NCI-H748 (cell line): ENCODE measurements around the gene NRGN.
"Not testable (repeated sequence)": the region's sequence is repeated elsewhere in the genome, so short reads cannot be mapped to it uniquely, and the experiment has no call there.

Source experiments
- DNase-seq: peaks from one replicate; lab custom pipeline; 2025; ENCODE audit not compliant: unreplicated experiment; lab: John Stamatoyannopoulos, UW

The NRGN gene

GRCh38 chr11:124756033-124756752 is 16.5 kb downstream of the NRGN start:
- no peak for DNase-seq

GRCh38 chr11:124756753-124757227 is 17.0 kb downstream of the NRGN start:
- DNase-seq: no peak

- DNase-seq: no peak
Measured at GRCh38 chr11:124757320-124757719, 17.6 kb downstream of the NRGN start.

GRCh38 chr11:124758355-124759265 is 18.9 kb downstream of the NRGN start:
- peak; percentile 87 for DNase-seq

- no peak for DNase-seq
Measured at GRCh38 chr11:124759266-124760204, 19.8 kb downstream of the NRGN start.

GRCh38 chr11:124760205-124760652 is 20.5 kb downstream of the NRGN start:
- DNase-seq: no peak

- DNase-seq: no peak
Measured at GRCh38 chr11:124760806-124761205, 21.1 kb downstream of the NRGN start.

GRCh38 chr11:124761301-124762104 is 21.8 kb downstream of the NRGN start:
- no peak for DNase-seq

- peak; percentile 57 for DNase-seq
Measured at GRCh38 chr11:124762105-124762623, 22.4 kb downstream of the NRGN start, which contains the start of gene ESAM. Gene ESAM (minus strand): TSS chr11:124762290. CDS start chr11:124762154, 136 bp downstream.

- peak; percentile 44 for DNase-seq
Measured at GRCh38 chr11:124762624-124763155, 22.9 kb downstream of the NRGN start.

GRCh38 chr11:124763156-124763947 is 23.6 kb downstream of the NRGN start:
- DNase-seq: peak; percentile 71

GRCh38 chr11:124766156-124766555 is 26.4 kb downstream of the NRGN start:
- no peak for DNase-seq

GRCh38 chr11:124768914-124769313 is 29.2 kb downstream of the NRGN start:
- DNase-seq: no peak

GRCh38 chr11:124769806-124770774 is 30.3 kb downstream of the NRGN start:
- DNase-seq: no peak

GRCh38 chr11:124770959-124771358 is 31.2 kb downstream of the NRGN start:
- not testable (repeated sequence) for DNase-seq

- DNase-seq: no peak
Measured at GRCh38 chr11:124776865-124777645, 37.3 kb downstream of the NRGN start.

- DNase-seq: no peak
Measured at GRCh38 chr11:124778281-124778680, 38.5 kb downstream of the NRGN start.
